Measurements from ENCODE around the gene CCDC188.

GRCh38 chr22:20173246-20173645, 22.4 kb upstream of the CCDC188 start:
- TF ChIP-seq POLR2A (IDR thresholded peaks at IDR 0.05): no peak
- TF ChIP-seq, protein P1, sequence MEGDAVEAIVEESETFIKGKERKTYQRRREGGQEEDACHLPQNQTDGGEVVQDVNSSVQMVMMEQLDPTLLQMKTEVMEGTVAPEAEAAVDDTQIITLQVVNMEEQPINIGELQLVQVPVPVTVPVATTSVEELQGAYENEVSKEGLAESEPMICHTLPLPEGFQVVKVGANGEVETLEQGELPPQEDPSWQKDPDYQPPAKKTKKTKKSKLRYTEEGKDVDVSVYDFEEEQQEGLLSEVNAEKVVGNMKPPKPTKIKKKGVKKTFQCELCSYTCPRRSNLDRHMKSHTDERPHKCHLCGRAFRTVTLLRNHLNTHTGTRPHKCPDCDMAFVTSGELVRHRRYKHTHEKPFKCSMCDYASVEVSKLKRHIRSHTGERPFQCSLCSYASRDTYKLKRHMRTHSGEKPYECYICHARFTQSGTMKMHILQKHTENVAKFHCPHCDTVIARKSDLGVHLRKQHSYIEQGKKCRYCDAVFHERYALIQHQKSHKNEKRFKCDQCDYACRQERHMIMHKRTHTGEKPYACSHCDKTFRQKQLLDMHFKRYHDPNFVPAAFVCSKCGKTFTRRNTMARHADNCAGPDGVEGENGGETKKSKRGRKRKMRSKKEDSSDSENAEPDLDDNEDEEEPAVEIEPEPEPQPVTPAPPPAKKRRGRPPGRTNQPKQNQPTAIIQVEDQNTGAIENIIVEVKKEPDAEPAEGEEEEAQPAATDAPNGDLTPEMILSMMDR (IDR thresholded peaks at IDR 0.05): no peak
- no peak for TF ChIP-seq EP300 (IDR thresholded peaks at IDR 0.05)
- no peak for TF ChIP-seq POLR2AphosphoS5 (IDR thresholded peaks at IDR 0.05)
